ENCODE measurements around the gene PMP22.
A peak's percentile ranks its signal among the peaks of the same experiment; 100 is the strongest.

Gene PMP22

DNA sequence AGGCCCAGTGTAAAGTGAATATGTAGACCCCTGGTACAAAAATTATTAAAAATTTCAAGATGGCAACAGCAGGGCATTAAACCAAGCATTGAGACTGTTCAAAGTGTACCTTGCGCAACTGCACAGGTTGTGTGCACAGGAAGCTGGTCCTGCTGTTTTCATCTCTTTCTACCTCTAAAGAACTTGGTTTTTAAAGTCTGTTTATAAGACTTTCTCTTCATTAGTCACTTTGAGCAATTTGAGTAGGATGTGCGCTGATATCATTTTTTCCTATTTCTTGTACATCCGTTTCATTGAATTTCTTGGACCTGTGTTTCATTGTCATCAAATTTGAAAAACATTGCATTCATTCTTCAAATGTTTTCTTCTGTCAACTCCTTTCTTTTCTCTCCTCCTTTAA is 16.8 kb upstream of the PMP22 start:
- H3K4me3 ChIP-seq (ENCODE audit: low read length): no peak overlapping the region
- no peak for DNase-seq (ENCODE audit: low read depth)
- TF ChIP-seq, protein P1, sequence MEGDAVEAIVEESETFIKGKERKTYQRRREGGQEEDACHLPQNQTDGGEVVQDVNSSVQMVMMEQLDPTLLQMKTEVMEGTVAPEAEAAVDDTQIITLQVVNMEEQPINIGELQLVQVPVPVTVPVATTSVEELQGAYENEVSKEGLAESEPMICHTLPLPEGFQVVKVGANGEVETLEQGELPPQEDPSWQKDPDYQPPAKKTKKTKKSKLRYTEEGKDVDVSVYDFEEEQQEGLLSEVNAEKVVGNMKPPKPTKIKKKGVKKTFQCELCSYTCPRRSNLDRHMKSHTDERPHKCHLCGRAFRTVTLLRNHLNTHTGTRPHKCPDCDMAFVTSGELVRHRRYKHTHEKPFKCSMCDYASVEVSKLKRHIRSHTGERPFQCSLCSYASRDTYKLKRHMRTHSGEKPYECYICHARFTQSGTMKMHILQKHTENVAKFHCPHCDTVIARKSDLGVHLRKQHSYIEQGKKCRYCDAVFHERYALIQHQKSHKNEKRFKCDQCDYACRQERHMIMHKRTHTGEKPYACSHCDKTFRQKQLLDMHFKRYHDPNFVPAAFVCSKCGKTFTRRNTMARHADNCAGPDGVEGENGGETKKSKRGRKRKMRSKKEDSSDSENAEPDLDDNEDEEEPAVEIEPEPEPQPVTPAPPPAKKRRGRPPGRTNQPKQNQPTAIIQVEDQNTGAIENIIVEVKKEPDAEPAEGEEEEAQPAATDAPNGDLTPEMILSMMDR (conservative IDR thresholded peaks at IDR 0.05; ENCODE audit: low read depth, low read length): no peak

DNA sequence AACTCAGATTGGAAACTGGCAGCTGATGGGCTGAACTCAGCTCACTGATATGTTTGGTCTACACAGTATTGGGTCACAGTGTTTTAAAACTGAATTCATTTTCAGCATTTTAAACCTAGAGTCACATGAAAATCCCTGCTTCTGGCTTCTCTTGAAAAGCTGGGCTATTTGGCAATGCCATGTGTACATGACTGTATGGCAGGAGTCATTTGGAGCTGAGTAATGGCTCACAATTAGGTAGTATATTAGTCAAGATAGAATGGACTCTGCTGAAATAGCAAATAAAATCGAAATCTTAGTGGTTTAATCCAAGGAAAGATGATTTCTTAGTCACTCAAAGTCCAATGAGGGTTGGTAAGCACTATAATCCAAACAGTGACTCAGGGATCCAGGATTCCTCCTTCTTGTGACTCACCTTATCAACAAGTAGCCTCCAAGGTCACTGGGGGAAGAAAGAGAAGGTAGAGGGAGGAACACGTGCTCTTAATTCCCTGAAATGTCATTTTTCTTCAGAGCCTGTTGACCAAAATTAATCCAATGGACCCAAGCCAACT is 13.9 kb upstream of the PMP22 start:
- TF ChIP-seq, protein P1 (conservative IDR thresholded peaks at IDR 0.05; ENCODE audit: low read depth, low read length): no peak
- H3K4me3 ChIP-seq (ENCODE audit: low read length): no peak overlapping the region
- DNase-seq (ENCODE audit: low read depth): peak; percentile 81

DNA sequence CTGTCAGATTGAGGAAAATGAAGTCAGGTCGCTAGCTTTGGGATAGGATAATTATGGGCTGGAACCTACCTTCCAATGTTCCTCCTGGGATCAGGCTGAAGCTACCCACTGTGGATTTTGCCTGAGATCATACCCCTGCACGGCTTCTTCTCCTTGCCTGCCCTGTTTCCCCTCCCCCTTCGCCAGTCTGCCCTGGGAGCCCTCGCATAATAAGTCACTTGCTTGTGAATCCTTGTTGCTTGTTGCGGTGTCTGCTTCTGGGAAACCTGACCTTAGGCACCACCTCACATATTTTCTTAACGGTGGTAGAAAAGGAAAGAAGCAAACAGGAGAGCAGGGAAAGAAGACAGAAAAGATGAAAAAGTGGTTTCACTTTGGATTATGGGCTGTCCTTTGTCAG is 13.3 kb upstream of the PMP22 start:
- TF ChIP-seq, protein P1 (conservative IDR thresholded peaks at IDR 0.05; ENCODE audit: low read depth, low read length): no peak
- DNase-seq (ENCODE audit: low read depth): no peak
- H3K4me3 ChIP-seq (ENCODE audit: low read length): peak overlapping the region; percentile 13

DNA sequence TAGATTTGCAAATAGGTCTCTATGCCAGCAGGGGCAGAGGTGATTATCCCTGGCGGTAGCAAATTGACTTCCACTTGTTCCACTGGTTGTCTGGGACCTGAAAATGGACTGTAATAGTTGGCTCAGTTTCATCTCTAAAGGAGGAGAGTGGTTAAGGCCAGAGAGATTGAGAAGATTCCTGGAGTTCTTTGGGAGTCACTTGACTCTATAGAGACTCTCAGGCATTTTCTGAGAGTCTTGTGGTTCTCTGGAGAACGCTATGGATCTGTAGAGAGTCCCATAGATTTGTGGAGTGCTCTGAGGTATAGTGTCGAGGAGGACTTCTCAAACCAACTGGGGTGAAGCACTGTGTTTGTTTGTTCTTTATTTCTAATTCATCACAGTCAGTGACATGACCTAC is 8.9 kb upstream of the PMP22 start:
- no peak overlapping the region for H3K4me3 ChIP-seq (ENCODE audit: low read length)
- DNase-seq (ENCODE audit: low read depth): no peak
- TF ChIP-seq, protein P1 (conservative IDR thresholded peaks at IDR 0.05; ENCODE audit: low read depth, low read length): no peak

DNA sequence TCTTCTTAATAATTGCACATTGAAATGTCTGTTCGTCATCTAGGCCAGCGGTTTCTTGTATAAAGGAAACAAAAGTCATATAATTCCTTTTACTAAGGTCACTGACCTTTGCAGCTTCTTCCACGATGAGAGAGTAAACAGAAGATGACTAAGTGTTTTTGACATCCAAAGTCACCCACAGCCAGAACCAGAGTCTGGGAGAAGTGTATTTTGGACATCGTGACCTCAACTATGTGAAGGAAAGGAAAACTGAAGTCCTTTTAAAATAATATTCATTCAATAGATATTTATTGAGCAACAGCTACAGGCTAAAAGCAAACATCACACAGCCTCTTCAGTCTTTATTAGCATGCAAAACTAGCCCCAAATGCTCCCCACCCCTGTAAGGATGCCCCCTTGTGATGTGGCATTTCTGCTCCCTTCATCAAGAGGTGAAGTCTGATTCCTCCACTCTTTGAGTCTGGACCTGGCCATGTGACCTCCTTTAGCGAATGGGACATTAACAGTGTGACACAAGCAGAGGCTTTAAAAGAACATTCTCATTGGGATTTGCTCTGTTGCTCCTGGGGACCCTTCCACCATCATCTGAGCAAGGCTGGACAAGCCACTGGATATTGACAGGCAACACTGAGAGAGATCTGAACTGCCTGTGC is 8.1 kb upstream of the PMP22 start:
- DNase-seq (ENCODE audit: low read depth): no peak
- no peak overlapping the region for H3K4me3 ChIP-seq (ENCODE audit: low read length)
- TF ChIP-seq, protein P1 (conservative IDR thresholded peaks at IDR 0.05; ENCODE audit: low read depth, low read length): no peak

DNA sequence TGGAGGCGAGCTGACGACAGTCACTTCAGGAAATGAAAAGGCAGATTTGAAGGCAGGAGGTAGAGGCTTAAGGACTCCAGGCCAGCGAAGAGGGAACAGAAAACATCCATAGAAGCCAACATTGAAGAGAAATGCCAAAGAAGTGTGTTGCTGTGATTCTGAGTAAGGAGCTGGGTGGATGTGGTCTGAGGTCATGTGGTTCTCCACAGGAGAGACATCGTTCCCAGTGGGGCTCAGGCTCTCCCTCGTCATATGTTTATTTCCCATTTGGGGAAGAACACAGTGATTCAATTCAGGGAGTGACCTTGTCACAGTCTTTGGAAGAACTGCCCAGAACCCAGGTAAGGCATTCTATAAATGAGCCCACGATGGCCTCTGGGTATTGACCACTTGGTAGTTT is 6.6 kb upstream of the PMP22 start:
- H3K4me3 ChIP-seq (ENCODE audit: low read length): no peak overlapping the region
- TF ChIP-seq, protein P1 (conservative IDR thresholded peaks at IDR 0.05; ENCODE audit: low read depth, low read length): no peak
- no peak for DNase-seq (ENCODE audit: low read depth)

Data from retinal pigment epithelial cell (primary cell).